ENCODE measurements around the gene TOM1L2.
A peak's percentile ranks its signal among the peaks of the same experiment; 100 is the strongest.

Gene TOM1L2

DNA sequence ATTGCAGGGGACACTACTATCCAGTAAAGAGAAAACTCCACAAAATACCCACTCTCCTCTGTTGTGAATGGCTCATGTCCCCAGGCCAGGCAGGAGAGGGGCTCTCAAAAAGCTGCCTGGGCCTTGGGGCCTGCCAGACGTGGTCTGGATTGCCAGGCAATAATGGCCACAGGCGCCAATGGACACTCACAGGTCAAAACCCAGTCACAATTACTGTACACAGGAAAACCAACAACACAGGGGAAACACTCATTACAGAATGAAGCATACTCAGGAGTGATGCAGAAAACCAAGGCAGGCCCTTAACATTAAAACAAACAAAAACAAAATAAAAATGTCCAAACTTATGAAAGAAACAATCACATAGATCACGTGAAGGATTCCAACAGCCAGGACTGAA is 100.3 kb downstream of the TOM1L2 start:
- no peak for DNase-seq

DNA sequence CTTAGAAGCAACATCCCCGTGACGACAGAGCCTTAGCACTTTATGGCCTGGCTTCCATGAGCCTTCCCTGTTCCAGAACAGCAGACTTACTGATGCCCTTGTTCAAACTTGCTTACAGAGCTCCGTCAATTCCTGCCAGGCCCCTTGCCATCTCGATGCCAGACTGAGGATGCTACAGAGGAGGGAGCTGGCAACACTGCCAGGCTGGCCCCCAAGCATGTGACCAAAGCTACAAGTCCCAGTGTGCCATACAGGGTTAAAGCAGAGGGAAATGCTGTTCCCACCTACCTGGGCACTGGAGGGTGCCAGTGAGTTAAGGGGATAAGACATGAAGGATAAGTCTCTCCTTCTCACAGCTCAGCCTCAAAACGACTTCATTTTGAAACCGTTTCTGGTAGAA is 102.0 kb downstream of the TOM1L2 start:
- DNase-seq = no peak

DNA sequence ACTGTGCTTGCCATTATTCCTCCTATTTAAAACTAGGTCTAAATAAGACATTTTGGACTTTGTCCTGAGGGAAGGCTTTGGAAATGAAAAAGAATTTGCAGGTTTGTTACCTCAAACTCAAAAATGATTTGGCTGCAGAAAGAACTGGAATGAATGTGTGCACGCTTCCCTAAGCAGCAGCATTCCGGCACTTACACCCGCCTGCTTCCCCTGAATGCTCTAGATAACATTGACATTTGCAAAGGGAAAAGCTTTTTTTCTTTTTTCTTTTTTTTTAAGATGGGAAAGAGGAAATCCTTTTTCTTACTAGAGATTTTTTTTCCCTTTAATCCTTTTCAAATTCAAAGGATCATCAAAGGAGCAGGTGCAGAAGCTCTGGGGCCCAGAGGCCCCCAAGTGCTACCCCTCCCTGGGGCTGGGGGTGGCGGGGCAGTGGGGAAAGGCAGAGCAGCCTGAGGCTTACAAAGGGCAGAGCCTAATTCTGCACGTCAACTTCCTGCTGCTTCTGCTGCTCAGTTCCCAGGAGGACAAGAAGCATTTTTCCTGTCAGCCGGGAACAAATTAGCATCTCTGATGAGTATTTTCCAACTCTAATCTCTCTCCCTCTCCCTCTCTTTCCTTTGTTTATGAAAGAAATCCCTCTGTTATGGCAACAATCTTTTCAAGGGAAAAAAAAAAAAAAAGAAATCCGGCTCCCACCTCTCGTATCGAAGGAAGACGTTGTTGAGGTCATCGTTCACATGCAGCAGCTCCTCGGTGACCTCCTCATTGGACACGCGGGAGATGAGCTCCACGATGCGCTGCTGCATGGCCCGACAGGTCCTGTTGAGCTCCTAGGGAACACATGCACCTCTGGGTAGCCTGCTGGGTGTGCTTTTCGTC is 103.3 kb downstream of the TOM1L2 start:
- no peak for DNase-seq

DNA sequence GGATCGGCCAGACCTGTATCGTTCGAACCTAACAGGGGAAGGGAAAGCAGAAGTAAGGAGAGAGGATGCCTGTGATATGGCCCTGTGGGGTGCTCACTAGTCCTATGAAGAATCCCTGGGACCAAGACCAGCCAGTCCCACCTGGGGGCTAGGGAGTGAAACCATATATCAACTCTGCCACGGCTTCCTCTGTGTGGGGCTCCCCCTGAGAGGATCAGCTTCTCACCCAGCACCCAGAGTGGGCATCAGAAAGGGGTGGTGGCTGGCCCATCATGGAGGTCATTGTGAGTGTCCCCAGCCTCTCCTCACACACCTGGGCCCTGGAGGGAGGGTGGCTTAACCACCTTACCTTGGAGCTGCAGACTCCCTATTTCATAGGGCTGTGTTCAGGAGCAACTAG is 105.3 kb downstream of the TOM1L2 start:
- no peak for DNase-seq

DNA sequence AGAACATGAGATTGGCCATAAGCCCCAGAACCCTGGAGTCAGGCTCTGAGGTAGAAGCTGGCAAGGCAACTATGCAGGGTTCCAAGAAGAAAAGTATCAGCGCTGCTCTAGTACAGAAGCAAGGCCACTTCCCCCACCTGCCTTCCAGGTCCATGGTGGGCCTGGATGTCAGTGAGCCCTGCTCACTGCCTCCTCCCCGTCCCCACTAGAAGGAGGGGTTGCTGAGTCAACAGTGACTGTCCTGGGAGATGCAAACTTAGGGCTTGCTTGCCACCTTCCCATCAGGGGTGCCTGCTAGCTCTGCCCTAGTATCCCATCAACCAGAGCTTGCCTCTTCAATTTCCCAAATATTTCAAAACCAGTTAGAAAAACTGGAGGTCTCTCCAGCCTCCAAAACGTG is 105.8 kb downstream of the TOM1L2 start:
- DNase-seq = no peak

DNA sequence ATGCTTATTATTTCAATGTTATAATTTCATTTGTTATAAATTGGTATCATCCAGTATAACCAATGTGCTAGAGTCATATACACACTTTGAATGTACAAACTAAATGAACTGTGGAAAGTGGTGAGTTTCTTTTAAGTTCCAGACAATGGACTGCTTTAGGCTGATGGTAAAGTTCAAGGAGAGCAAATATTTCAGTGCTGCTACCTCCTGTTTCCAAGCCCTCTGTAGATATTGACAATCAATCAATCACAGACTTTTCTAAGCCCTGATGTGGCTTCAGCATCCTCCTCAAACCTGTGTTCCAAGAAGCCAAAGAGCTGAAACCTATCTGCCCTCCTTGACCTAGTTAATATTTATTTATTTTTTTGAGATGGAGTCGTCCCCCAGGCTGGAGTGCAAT is 107.2 kb downstream of the TOM1L2 start:
- no peak for DNase-seq

DNA sequence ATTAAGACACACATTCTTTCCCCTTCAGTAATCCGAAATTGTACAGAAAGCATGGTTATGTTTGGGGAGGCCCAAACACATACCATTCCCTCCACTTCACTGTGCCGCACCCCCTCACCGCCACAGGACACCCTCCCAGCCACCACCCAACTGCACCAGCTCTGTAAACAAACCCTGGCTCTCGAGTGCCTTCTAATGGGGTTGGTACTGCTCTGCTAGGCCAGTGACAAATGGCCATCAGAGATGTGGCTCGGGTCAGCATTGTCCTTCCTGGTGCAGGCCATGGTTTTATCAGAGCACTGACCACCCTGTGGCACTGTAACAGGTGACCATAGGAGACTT is 111.5 kb downstream of the TOM1L2 start:
- DNase-seq = no peak

DNA sequence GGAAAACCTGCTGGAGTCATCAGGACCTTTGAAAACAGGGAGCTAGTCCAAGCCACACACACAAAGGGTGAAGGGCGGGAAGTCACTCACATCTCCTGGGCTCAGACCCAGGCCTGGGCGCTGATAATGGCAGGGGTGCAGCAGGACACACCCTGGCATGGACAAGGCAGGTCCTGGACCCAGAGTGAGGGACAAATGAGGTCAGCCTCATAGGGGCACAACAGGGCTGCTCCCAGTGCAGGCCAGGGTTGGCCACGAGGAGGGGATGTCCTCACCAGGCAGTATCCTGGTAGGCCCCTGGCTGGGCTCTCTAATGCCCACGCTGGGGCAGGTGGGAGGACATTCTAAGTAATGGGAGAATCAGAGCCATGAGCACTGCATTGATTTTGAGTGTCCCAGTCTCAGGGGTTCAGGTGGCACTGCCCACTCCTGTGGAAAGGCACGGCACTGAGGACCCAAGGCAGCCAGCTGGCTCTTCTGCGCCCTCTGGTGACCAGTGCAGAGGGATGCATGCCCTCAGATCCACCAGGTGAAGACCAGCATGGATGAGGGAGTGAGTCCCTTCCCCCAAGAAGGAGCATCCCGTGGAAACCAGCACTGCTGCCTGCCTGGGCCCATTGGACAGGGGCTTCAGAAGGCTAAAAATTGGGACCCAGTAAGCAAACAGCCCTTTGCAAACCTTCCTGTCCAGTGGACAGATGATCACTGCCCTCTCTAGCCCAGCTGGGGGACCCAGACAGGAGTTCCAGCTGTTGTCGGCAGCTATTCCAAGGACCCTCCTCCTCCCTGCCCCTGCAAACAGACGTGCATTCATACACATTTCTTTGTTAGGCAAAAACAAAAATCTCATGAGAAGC is 112.1 kb downstream of the TOM1L2 start:
- DNase-seq = peak; percentile 78

DNA sequence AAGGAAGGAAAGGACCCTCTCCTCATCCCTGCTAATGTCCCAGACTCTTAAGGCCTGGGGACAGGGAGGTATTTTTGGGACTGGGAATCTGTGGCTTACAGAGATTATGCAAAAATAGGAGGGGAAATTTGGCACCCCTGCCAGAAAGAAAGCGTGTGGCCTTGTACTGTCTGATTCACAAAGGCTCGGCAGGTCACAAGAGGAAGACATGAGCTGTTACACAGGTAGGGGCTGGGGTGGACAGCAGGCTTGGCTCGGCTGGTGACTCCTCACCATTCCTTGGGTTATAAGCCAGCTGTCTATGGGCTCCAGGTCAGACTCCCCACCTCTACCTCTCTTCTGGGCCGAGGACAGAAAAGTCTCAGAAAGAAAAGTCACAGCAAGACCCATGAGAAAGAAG is 114.7 kb downstream of the TOM1L2 start:
- no peak for DNase-seq

DNA sequence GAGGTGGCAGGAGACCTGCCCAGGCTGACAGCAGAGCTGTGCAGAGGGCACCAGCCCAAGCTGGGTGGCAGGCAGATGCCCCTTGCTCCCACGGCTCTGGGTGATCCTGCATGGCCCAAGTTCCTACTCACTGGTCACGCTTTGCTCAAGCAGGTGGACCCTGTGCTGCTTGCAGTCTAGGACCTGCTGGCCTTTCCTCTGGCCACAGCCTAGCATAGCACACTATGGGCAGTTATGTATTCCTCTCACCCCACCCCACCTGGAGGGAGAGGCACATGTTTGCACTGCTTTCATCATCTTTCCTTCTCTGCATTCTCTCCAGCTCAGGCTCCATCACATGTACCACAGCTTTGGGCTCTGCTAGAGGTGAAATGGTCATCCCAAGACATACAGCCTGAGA is 115.8 kb downstream of the TOM1L2 start:
- no peak for DNase-seq

DNA sequence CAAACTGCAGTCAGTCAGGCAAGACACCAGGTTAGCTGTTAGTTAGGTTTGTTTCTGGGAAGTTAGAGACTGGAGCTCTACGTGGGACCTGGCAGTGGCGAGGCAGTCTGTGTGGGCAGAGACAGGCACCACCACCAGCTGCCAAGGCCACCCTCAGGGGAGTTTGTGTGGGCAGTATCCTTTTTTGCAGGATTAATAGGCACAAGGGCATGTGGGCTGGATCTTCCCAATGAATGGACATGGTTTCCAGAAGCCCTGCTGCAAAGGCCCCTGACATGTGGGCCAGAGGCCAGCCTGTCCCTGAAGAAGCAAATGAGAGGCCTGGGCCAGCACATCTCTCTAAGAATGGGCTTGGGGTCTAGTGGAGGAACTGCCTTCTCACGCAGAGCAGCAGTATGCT is 116.2 kb downstream of the TOM1L2 start:
- DNase-seq = no peak

DNA sequence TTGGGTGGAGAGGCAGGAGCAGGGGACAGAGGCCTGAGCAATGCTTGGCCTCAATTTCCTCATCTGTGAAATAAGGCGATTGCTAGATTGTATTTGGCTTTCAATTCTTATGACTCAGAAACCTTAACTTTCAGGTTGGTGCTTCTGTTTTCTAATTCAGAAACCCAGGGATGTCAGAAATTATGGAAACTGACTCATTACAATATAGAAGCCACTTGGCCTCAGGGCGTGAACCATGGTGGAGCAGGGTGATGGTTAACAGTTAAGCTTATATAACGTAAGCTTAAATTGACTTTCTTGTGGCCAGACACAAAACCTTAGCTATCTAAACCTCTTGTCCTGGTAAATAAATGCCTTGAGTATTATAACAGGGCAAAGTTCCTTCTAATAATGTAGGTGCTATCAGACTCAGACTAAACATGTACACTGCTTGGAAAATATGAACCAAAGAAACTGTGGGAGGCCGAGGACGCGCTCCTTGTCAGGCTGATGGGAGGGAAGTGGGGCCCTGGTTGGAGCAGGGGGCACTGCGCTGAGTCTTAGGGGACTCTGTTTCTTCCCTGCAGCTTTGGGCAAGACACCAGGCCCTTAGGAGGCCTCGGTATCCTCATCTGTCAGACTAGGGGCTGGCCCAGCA is 118.3 kb downstream of the TOM1L2 start:
- DNase-seq = no peak

DNA sequence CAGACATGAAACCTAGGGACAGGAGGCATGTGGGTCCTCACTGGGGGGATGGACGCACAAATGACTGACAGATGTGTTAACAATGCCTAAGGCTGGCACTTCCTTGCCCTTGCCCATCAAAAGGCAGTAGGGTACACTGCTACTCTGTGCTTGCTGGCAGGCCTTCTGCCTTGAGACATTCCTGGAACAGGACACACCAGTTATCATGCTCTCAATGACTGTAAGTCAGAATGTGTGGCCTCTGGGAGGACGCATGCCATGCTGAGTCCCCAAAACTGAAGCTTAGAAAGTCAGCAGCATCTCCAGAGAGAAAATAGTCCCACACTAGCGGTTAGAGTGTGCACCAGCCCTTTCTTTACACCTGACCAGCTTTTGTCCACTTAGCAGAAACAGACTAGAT is 119.3 kb downstream of the TOM1L2 start:
- no peak for DNase-seq

DNA sequence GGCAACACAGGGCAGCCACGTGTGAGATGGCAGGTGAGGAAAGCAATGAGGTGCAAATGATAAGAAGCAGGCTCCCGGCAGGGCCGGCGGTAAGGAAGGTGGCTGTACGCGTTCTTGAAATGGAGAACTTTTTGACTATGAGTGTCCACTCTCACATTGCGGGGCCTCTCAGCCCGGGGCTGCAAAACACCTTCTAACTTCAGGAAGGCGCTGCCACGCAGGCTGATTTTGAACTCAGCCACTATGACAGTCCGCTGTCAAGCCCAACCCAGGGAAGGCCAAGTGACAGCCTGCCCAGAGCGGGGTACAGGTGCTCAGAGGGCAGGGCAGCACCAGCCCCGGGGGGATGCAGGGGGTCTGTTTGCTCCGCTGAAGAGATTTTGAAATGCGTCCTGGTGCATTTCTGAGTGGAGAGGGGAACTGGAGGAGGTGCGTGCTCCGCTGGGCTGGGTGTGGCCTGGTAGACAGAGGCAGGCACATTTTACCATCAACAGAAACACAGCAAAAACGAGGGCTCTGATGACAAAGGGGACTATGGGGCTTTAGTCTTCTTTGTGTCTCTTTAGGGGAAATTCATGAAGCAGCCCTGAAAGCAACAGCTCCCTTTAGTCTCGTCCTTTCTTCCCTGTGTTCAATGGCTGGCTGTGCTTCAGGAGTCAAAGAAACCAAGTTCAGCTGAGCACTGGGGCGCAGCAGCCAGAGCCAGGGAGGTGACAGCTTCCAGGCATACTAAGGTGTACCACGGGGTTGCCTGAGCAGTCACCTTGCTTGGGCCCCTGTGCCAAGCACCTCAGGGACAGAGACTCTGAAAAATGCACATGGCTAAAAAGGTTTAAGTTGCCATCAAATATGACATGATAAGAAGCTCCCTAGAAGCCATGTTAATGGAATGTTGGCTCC is 120.8 kb downstream of the TOM1L2 start:
- DNase-seq = no peak

DNA sequence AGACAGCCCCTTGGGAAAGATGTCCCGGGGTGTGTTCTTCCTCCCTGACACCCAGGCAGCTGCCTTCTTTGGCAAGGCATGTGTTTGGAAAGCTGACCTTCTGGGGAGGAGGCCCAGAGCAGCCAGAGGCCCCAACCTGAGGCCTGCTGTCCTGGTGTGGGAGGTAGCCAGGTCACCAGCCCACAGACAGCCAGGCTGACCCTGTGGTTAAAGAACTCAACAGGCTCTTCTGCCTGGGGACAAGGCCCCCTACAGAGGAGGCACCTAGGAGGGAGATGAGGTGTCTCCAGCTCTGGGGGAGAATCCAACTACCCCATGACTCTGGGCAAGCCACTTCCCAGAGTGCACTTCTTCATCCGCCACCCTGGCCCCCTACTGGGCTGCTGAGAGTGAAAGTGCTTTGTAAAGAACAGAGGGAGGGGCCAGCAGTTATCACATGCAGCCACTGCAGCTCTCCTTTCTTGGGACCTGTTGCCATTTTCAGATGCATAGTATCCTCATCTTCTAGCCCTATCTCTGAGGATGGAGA is 122.3 kb downstream of the TOM1L2 start:
- peak; percentile 56 for DNase-seq

DNA sequence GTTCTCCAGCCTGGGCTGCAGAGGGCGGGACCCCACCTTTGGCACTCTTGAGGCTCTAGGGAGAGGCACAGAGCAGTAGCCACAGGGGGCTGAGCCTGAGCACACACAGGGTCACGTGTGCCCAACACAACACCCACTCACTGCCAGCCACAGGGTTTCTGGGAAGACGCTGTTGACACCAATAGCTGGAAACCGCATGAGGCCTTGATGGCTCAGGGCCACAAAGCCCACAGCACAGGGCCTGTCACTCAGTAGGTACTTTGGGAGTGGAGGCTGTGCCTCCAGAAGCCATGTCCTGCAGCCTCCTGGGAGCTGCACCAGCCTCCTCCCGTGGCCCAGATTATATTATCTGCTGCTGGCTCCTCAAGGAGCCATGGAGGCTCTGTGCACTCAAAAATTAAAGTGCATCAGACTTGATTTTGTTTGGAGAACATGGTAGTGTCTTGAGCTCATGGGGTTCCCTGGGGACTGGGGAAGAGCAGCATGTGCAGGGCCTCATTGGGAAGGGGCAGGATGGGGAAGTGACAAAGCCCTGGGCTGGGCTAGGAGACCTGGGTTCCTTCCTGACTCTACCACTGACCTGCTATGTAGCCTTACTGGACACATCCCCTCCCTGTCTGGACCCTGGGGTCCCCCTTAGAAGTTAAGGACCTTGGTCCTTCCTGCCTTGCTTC is 122.9 kb downstream of the TOM1L2 start:
- DNase-seq = peak; percentile 73

DNA sequence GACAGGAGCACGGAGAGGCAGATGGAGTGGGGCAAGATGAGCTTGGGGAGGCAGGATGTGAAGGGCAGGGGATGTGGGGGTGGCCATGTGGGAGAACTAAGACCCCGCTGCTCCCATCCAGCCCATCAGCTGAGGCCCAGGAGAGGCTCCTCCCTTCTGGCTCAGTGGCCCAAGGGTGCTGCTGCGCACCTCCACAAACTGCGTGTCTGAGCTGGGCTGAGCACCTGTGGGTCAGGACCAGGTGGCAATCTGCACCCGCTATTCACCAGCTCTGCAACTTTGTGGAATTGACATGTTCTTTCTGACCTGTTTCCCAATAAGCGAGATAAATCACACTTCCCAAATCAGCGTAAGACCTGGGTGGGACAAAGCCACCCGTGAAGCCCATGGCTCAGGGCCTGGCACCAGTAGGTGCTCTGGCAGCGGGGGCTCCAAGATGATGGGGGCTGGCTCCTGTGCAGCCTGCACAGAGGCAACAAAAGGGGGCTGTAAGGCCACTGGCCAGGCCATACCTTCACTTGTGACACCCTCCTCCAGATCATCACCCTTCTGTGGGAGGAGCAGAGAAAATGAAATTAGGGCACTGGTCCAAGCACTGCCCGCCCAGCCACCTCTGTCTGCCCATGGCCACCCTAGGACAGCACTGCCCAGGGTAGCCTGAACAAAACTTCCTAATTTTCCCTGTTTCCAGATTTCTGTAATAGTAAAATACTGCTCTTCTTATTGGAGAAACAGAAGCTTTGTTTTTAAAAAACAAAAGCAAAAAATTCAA is 123.7 kb downstream of the TOM1L2 start:
- no peak for DNase-seq

DNA sequence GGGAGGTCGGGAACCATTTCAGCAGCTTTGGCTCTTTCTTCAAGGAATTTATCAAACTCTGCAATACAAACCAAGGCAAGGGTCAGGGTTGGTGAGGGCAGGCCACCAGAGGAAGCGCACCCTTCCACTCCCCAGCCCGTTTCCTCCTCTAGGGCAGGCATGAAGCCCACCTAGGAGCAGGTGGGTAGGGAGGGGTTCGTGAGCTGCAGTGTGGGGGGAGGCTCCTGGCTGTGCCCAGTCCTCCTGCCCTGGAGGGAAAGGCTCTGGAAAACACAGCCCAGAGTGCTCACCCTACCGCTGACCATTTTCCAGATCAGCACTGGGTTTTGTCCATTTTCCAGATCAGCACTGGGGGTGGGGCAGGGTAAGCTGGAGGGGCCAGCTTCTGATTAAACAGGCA is 124.5 kb downstream of the TOM1L2 start:
- no peak for DNase-seq

DNA sequence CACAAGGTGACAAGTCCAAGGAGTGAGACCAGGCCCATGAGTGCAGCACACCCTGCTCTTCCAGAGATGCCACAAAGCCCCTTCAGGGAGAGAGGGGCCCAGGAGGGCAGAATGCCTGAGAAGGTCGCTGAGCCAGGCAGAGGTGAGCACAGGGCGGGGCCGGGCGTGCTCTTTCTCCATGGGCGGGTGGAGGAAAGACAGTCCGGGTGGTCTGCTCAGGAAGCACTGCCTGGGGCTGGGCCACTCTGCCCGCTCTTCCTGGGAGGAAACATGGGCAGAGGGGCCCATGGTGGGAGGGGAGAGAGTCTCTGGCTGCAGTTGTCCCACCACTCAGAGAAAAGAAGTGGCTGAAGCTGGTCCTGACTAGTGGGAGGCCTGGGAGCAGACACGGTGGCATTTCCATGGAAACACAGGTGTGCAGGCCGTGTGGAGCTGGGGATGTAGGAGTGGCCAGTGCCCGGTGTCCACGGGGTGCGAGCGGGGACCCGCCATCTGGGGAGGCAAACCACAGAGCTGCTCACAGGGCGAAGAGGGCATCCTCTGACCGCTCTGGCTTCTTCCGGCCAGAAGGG is 125.0 kb downstream of the TOM1L2 start:
- no peak for DNase-seq

DNA sequence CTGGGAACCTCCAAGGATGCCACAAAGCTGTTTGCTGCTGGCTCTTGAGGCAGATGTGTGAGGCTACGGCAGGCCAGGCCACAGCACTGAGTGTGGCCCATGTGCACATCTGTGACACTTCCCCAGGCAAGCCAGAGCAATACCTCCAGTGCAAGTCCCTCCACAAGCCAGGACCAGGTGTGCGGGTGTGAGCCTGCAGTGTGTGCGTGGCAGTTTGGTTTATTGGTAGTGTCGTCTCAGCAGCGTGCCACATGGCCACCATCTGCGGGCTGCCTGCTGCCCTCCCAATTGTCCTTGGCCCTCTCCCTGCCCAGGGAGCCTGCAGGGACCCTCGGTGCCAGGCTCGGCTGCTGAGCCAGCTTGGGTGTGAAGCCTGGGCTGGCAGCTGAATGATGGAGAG is 125.6 kb downstream of the TOM1L2 start:
- DNase-seq = no peak

DNA sequence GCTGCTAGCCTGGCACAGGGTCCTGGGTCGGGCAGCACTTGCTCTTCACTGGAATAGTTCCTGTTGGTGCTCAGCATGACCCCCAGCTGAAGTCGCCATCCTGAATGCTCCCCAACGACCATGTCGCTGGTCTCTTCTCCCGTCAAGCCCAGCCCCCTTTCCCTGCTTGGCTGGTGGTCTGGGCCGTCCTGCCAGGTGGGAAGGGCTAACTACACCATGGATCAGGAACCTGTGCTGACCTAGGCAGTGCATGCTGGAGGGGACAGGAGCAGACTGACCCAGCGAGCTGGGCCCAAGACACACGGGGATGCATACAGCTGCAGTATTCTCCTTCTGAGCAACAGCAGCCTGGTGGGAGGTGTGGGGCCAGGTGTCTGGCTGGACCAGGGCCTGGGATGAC is 126.2 kb downstream of the TOM1L2 start:
- DNase-seq = no peak
